ENCODE measurements around the gene PRKCH. TPM values are rescaled to one million over a fixed set of nuclear protein-coding genes. Genes with fewer than 3 reads are reported as not detected.

Gene PRKCH
- polyA plus RNA-seq, 3 donors: 3.6 to 6.2 (median 5.4) TPM

GRCh38 chr14:61288228-61288627, 33.2 kb upstream of the PRKCH start:
- no peaks in the 10 kb centered on the region for H3K9me3 ChIP-seq (replicated peaks in 1 of 2; ENCODE audit: control insufficient read depth in 1 of 2, insufficient read depth in 1 of 2, low read length in 2 of 2)
- no peak overlapping the region for H3K4me2 ChIP-seq (replicated peaks; ENCODE audit: extremely low read depth, low read length, poor library complexity, severe bottlenecking)
- H4K20me1 ChIP-seq (ENCODE audit: insufficient read depth, low read length): no peaks in the 10 kb centered on the region
- H3K27ac ChIP-seq (ENCODE audit: low read depth in 1 of 2, low read length in 2 of 2): no peak overlapping the region
- no peak overlapping the region for H2AFZ ChIP-seq (ENCODE audit: insufficient read depth, low read depth, low read length, poor library complexity, severe bottlenecking)
- 100% methylated on average over 1 of the region's 4 CpGs for WGBS (ENCODE audit: insufficient coverage)
- no peak overlapping the region for H3K4me3 Mint-ChIP-seq
- intact Hi-C loops (cut with micrococcal nuclease): no loop called here
- DNase-seq: no peak
- peaks cover 12 to 25% of the 10 kb centered on the region in 2 donors for H3K27me3 ChIP-seq (ENCODE audit: control insufficient read depth in 2 of 2, insufficient read depth in 2 of 2, low read length in 2 of 2)
- H3K4me3 ChIP-seq (replicated peaks in 1 of 3; ENCODE audit: low read depth in 2 of 3, low read length in 3 of 3): no peak overlapping the region
- no peak for TF ChIP-seq CTCF (IDR thresholded peaks at IDR 0.05)
- H3K36me3 ChIP-seq (replicated peaks in 1 of 2; ENCODE audit: control insufficient read depth in 1 of 2, insufficient read depth in 2 of 2, low read length in 2 of 2): no peaks in the 10 kb centered on the region
- no peak overlapping the region for H3K27ac Mint-ChIP-seq
- H3K27me3 Mint-ChIP-seq (ENCODE audit: low read depth in 3 of 3): peaks cover 11 to 21% (median 16%) of the 10 kb centered on the region in 3 donors
- no peak overlapping the region for H3K9ac ChIP-seq (ENCODE audit: insufficient read depth, low read length, poor library complexity, severe bottlenecking)
- peaks cover 7% of the 10 kb centered on the region for H3K4me1 Mint-ChIP-seq
- H3K36me3 Mint-ChIP-seq: no peaks in the 10 kb centered on the region
- no peaks in the 10 kb centered on the region for H3K9me3 Mint-ChIP-seq
- H3K79me2 ChIP-seq (ENCODE audit: insufficient read depth, low read length): no peaks in the 10 kb centered on the region
- H3K4me1 ChIP-seq (ENCODE audit: control insufficient read depth in 1 of 2, insufficient read depth in 2 of 2, low read length in 2 of 2): no peaks in the 10 kb centered on the region

DNA sequence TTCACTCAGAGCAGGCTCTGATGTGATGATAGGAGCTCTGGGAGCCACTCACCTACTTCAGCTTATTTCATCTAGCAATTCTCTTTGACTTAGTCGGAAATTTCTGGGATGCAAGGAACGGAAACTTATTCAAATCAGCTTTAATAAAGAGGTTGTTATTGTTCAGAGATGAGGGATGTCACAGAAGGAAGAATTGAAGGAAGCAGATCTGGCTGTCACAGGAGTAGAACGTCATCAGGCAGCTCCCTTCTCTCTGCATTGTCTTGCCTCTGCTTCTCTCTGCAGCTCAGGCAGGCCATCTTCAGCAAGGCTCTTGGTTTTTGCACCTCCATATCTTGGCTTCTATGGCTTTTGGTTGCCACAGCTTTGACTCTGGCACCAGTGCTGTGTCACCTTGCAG, 32.7 kb upstream of the PRKCH start:
- peaks cover 8 to 20% of the 10 kb centered on the region in 2 donors for H3K27me3 ChIP-seq (ENCODE audit: control insufficient read depth in 2 of 2, insufficient read depth in 2 of 2, low read length in 2 of 2)
- no peak for TF ChIP-seq CTCF (IDR thresholded peaks at IDR 0.05)
- 75% methylated on average over 1 of the region's 3 CpGs for WGBS (ENCODE audit: insufficient coverage)
- H3K4me3 ChIP-seq (replicated peaks in 1 of 3; ENCODE audit: low read depth in 2 of 3, low read length in 3 of 3): no peak overlapping the region
- H3K79me2 ChIP-seq (ENCODE audit: insufficient read depth, low read length): no peaks in the 10 kb centered on the region
- H3K4me2 ChIP-seq (replicated peaks; ENCODE audit: extremely low read depth, low read length, poor library complexity, severe bottlenecking): no peak overlapping the region
- H3K27me3 Mint-ChIP-seq (ENCODE audit: low read depth in 3 of 3): peaks cover 7 to 16% (median 13%) of the 10 kb centered on the region in 3 donors
- DNase-seq: no peak
- H2AFZ ChIP-seq (ENCODE audit: insufficient read depth, low read depth, low read length, poor library complexity, severe bottlenecking): no peak overlapping the region
- no peaks in the 10 kb centered on the region for H3K4me1 ChIP-seq (ENCODE audit: control insufficient read depth in 1 of 2, insufficient read depth in 2 of 2, low read length in 2 of 2)
- H3K9me3 Mint-ChIP-seq: no peaks in the 10 kb centered on the region
- no peaks in the 10 kb centered on the region for H3K36me3 Mint-ChIP-seq
- H3K27ac ChIP-seq (ENCODE audit: low read depth in 1 of 2, low read length in 2 of 2): no peak overlapping the region
- H3K36me3 ChIP-seq (replicated peaks in 1 of 2; ENCODE audit: control insufficient read depth in 1 of 2, insufficient read depth in 2 of 2, low read length in 2 of 2): no peaks in the 10 kb centered on the region
- intact Hi-C loops (cut with micrococcal nuclease): no loop called here
- H3K4me3 Mint-ChIP-seq: no peak overlapping the region
- no peak overlapping the region for H3K9ac ChIP-seq (ENCODE audit: insufficient read depth, low read length, poor library complexity, severe bottlenecking)
- peaks cover 7% of the 10 kb centered on the region for H3K4me1 Mint-ChIP-seq
- no peak overlapping the region for H3K27ac Mint-ChIP-seq
- no peaks in the 10 kb centered on the region for H3K9me3 ChIP-seq (replicated peaks in 1 of 2; ENCODE audit: control insufficient read depth in 1 of 2, insufficient read depth in 1 of 2, low read length in 2 of 2)
- no peaks in the 10 kb centered on the region for H4K20me1 ChIP-seq (ENCODE audit: insufficient read depth, low read length)

Measured in CD14-positive monocyte (primary cell).